H1 (cell line): ENCODE data around the gene F8A2.

Experiments used
- POLR2A ChIP-seq, 2 experiments: IDR thresholded peaks; 1 replicate in 1 of 2; 2 replicates in 1 of 2; pipeline ENCODE4 v1.6.1; 2011; ENCODE audit warnings: low read depth in 2 of 2, low read length in 2 of 2, mild to moderate bottlenecking in 2 of 2; ENCODE audit errors: control extremely low read depth in 1 of 2
- YY1 ChIP-seq: IDR thresholded peaks from 2 replicates; pipeline ENCODE4 v1.6.1; 2011; ENCODE audit warnings: low read depth, mild to moderate bottlenecking, low read length
- TF ChIP-seq, protein P1 (sequence below), 3 experiments: IDR thresholded peaks; 1 replicate in 2 of 3; 2 replicates in 1 of 3; pipeline versions ENCODE4 v1.5.1 to v1.6.1; 2011; ENCODE audit warnings: low read length in 3 of 3, mild to moderate bottlenecking in 3 of 3, inconsistent platforms in 2 of 3, low read depth in 1 of 3, moderate library complexity in 1 of 3; ENCODE audit not compliant: insufficient read depth in 1 of 3; ENCODE audit errors: control extremely low read depth in 1 of 3

DNA sequence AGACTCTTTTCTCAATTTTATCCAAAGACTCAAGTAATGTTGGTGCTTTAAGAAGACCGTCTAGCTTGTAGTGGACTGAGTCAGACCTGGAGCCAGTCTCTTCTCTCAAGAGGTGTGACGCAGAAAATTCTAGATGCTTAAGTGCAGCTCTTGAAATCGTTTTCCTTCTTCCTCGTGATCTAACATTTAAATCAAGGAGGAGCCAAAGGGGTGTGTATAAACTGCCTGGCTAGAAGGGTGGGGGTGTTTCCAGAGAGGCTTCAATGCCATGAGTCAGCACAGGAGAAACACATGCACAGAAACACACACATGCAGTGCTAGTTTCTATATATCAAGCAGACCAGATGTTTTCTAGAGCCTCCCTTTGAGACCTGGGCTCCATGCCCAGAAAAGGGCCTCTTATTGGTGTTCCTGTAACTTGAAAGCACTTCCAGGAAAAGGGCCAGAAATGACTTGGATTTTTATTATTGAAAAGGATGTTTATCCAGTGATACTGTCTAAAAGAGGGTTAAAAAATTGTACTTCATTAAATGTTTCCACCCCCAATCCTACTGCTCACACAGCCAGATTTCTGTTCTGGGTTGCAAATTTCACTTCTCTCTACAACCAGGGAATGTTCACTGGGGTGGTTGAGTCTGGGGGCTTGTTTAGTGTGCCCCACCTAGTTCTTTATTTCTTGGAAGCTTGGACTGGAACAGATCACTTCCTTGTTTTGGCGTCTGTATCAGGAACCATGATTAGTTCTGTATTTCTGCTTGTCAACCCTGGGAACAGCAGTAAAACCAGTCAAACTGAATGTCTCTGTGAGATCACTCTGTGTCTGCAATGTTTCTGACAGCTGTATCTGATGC, 47.2 kb upstream of the F8A2 start, which contains the start of gene CLIC2:
- TF ChIP-seq, protein P1, sequence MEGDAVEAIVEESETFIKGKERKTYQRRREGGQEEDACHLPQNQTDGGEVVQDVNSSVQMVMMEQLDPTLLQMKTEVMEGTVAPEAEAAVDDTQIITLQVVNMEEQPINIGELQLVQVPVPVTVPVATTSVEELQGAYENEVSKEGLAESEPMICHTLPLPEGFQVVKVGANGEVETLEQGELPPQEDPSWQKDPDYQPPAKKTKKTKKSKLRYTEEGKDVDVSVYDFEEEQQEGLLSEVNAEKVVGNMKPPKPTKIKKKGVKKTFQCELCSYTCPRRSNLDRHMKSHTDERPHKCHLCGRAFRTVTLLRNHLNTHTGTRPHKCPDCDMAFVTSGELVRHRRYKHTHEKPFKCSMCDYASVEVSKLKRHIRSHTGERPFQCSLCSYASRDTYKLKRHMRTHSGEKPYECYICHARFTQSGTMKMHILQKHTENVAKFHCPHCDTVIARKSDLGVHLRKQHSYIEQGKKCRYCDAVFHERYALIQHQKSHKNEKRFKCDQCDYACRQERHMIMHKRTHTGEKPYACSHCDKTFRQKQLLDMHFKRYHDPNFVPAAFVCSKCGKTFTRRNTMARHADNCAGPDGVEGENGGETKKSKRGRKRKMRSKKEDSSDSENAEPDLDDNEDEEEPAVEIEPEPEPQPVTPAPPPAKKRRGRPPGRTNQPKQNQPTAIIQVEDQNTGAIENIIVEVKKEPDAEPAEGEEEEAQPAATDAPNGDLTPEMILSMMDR (IDR thresholded peaks at IDR 0.05; ENCODE audit: control extremely low read depth in 1 of 3, insufficient read depth in 1 of 3, low read depth in 1 of 3, low read length in 3 of 3) = no peak
- TF ChIP-seq POLR2A (IDR thresholded peaks at IDR 0.05; ENCODE audit: control extremely low read depth in 1 of 2, low read depth in 2 of 2, low read length in 2 of 2) (no peak), YY1 (no peak)
